Common myeloid progenitor, CD34-positive (primary cell): ENCODE results near the gene TPPP.

Source experiments
- CTCF ChIA-PET: fragments of 350-600 bp; sonication (Branson Sonifier 250); formaldehyde crosslinking; loops from one replicate; lab custom pipeline; 2021; ENCODE audit warnings: antibody characterized with exemption; lab: Charles Lee
- POLR2A ChIA-PET: fragments of 350-600 bp; sonication (Branson Sonifier 250); formaldehyde crosslinking; loops from one replicate; lab custom pipeline; 2021; ENCODE audit warnings: antibody characterized with exemption; lab: Charles Lee
- DNase-seq, 3 donors: peaks; one replicate each; pipeline versions ENCODE4 v3.0.0 to v3.0.0-alpha.2; 2013
- H3K27ac ChIP-seq, 2 experiments: 1 replicate in 1 of 2; 2 replicates in 1 of 2; pipeline ENCODE4 v1.7.0; 2013; ENCODE audit warnings: inconsistent platforms in 2 of 2, low read length in 2 of 2, mild to moderate bottlenecking in 2 of 2, low read depth in 1 of 2, moderate library complexity in 1 of 2; ENCODE audit not compliant: severe bottlenecking in 2 of 2, insufficient read depth in 1 of 2, poor library complexity in 1 of 2
- H3K27me3 ChIP-seq, 5 experiments: replicated peaks in 2 of 5; 1 replicate in 3 of 5; 2 replicates in 2 of 5; pipeline versions ENCODE4 v1.6.1 to v1.7.0; 2013; ENCODE audit warnings: low read length in 4 of 5, mild to moderate bottlenecking in 2 of 5, moderate library complexity in 2 of 5, inconsistent platforms in 1 of 5; ENCODE audit not compliant: insufficient read depth in 5 of 5, control insufficient read depth in 4 of 5
- H3K36me3 ChIP-seq, 4 experiments: 1 replicate in 2 of 4; 2 replicates in 2 of 4; pipeline versions ENCODE4 v1.6.1 to v1.7.0; 2013; ENCODE audit warnings: low read length in 3 of 4, control low read depth in 1 of 4, mild to moderate bottlenecking in 1 of 4; ENCODE audit not compliant: control insufficient read depth in 4 of 4, insufficient read depth in 4 of 4
- H3K4me1 ChIP-seq, 4 experiments: 1 replicate in 3 of 4; 2 replicates in 1 of 4; pipeline versions ENCODE4 v1.6.1 to v1.7.1; 2013; ENCODE audit warnings: low read length in 3 of 4, mild to moderate bottlenecking in 3 of 4, control low read depth in 1 of 4, inconsistent platforms in 1 of 4, moderate library complexity in 1 of 4; ENCODE audit not compliant: control insufficient read depth in 4 of 4, insufficient read depth in 4 of 4; ENCODE audit errors: control extremely low read depth in 1 of 4
- H3K4me3 ChIP-seq, 7 experiments: 1 replicate in 4 of 7; 2 replicates in 3 of 7; pipeline versions ENCODE4 v1.5.1 to v1.7.0; 2013; ENCODE audit warnings: mild to moderate bottlenecking in 7 of 7, low read length in 6 of 7, moderate library complexity in 6 of 7, inconsistent platforms in 2 of 7, low read depth in 2 of 7, control low read depth in 1 of 7; ENCODE audit not compliant: insufficient read depth in 4 of 7, control insufficient read depth in 1 of 7; ENCODE audit errors: extremely low read depth in 1 of 7
- H3K9me3 ChIP-seq, 5 experiments: 1 replicate in 4 of 5; 2 replicates in 1 of 5; pipeline versions ENCODE4 v1.6.1 to v1.7.1; 2013; ENCODE audit warnings: low read length in 4 of 5, mild to moderate bottlenecking in 2 of 5, inconsistent platforms in 1 of 5, low read depth in 1 of 5, moderate library complexity in 1 of 5; ENCODE audit not compliant: control insufficient read depth in 4 of 5, insufficient read depth in 2 of 5; ENCODE audit errors: control extremely low read depth in 1 of 5
- WGBS: methylation state at CpG from one replicate; pipeline ENCODE4 v1.1.5; 2013; ENCODE audit not compliant: insufficient coverage; 5-methylcytosine and 5-hydroxymethylcytosine counted together

The TPPP gene

DNA sequence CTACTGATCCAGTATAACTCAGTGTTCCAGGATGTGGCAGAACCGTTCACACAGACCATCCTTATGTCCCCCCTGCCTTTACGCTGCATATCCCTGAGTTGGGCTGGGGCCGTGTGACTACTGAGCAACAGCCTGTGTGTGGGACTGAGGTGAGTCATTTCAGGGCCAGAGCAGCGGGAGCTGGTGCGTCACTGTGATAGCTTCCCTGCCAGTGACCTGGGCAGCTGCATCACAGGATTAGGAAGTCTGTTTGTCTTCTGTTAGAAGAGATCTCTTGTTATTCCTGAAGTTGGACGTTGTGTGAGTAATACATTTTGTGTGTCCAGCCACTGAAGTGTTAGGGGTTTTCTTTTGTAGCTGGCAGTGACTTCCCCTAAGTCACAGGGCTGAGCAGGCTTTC, 35.6 kb downstream of the TPPP start:
- WGBS, result 96% methylated on average over 4 of the region's 6 CpGs
- H3K4me1 ChIP-seq, result no peaks in the 10 kb centered on the region
- peaks cover 9 to 58% (median 45%) of the 10 kb centered on the region in 4 experiments for H3K36me3 ChIP-seq
- H3K4me3 ChIP-seq, result no peak overlapping the region
- H3K9me3 ChIP-seq, result peaks cover 0 to 13% (median 5%) of the 10 kb centered on the region in 5 experiments
- ChIA-PET CTCF (interaction anchor here (1.3 to 3.1 kb wide), 2 partner anchors 10 to 12 kb away, joined by 3 to 13 read pairs; no protein-coding TSS in a partner anchor), POLR2A (no interaction called here)
- no peak for DNase-seq
- no peaks in the 10 kb centered on the region for H3K27me3 ChIP-seq
- H3K27ac ChIP-seq, result no peak overlapping the region

DNA sequence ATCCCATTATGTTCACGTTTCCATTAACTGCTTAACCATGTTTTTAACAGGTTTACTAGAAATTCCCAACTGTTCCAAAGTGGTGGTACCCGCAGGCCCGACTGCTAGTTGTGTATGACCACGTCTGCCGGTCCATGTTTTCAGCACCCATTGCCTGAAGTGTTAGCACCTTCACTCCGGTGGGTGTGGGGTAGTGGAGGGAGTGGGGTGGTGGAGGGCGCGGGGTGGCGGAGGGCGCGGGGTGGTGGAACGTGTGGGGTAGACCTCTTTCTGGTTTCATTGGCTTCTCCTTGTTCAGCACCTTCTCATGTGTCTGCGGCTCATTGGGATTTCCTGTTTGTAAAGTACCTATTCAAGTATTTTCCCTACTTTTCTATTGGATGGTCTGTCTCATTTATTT, 37.7 kb downstream of the TPPP start:
- H3K36me3 ChIP-seq, result peaks cover 9 to 51% (median 44%) of the 10 kb centered on the region in 4 experiments
- no peak overlapping the region for H3K4me3 ChIP-seq
- no peak overlapping the region for H3K27ac ChIP-seq
- POLR2A ChIA-PET, result no interaction called here
- DNase-seq, result no peak
- peaks cover 0 to 13% (median 3%) of the 10 kb centered on the region in 5 experiments for H3K9me3 ChIP-seq
- 100% methylated on average over 3 of the region's 13 CpGs for WGBS
- H3K27me3 ChIP-seq, result no peaks in the 10 kb centered on the region
- no peaks in the 10 kb centered on the region for H3K4me1 ChIP-seq
- CTCF ChIA-PET, result interaction anchor here (1.7 to 3.1 kb wide), 2 partner anchors 14 to 16 kb away, joined by 4 to 13 read pairs; no protein-coding TSS in a partner anchor

DNA sequence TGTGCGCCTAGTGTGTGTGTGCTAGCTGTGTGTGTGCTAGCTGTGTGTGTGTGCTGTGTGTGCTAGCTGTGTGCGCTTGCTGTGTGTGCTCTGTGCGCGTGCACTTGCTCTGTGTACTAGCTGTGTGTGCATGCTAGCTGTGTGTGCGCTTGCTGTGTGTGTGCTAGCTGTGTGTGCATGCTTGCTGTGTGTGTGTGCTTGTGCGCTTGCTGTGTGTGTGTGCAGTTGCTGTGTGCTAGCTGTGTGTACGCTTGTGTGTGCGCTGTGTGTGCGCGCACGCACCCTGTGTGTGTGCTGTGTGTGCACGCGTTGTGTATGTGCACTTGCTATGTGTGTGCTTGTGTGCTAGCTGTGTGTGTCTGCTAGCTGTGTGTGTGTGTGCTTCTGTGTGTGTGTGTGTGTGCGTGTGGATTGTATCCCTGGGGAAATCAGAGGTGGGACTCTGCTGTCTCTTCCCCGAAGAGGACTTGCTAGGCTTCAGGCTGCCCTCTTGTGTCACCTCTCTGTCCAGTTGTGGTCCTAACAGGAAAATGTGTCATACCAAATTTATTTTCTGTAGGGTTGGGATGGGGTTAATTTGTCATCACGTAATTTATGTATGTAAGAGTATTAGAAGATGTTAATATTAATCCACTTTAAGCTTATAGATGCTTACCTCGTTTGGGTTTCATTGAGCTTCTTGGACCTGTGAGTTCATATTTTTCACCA, 38.9 kb downstream of the TPPP start:
- DNase-seq, result no peak
- Histone ChIP-seq H3K36me3 (peaks cover 5 to 40% (median 35%) of the 10 kb centered on the region in 4 experiments), H3K4me1 (no peaks in the 10 kb centered on the region), H3K27me3 (no peaks in the 10 kb centered on the region), H3K27ac (no peak overlapping the region), H3K4me3 (no peak overlapping the region), H3K9me3 (peaks cover 0 to 13% (median 2%) of the 10 kb centered on the region in 5 experiments)
- ChIA-PET POLR2A (no interaction called here), CTCF (interaction anchor here (0.8 to 1.7 kb wide), 3 partner anchors 12 to 17 kb away, joined by 3 to 6 read pairs (median 4); no protein-coding TSS in a partner anchor)
- WGBS, result 98% methylated on average over 7 of the region's 17 CpGs

DNA sequence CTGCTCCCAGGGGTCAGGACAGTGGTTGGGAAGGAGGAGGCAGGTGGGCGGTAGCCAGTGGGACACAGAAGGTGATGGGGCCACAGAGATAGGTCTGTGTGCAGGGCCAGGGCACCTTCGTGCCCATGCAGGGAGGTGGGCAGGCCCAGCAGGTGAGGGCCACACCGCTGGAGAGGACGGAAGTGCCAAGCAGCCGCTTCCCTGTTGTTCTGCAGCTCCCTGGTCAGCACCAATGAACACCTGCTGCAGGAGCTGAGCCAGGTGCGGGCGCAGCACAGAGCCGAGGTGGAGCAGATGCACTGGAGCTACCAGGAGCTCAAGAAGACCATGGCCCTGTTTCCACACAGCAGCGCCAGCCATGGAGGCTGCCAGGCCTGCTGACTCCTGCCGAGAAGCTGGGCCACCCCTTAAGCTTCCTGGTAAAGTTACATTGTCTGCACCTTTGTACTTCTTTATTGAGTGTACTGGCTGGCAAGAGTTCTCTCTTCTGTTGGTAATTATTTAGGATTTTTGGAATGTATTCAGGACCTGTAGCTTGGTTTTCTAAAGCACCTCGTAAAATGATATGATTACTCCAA, 40.3 kb downstream of the TPPP start:
- 96% methylated on average over 10 of the region's 11 CpGs for WGBS

DNA sequence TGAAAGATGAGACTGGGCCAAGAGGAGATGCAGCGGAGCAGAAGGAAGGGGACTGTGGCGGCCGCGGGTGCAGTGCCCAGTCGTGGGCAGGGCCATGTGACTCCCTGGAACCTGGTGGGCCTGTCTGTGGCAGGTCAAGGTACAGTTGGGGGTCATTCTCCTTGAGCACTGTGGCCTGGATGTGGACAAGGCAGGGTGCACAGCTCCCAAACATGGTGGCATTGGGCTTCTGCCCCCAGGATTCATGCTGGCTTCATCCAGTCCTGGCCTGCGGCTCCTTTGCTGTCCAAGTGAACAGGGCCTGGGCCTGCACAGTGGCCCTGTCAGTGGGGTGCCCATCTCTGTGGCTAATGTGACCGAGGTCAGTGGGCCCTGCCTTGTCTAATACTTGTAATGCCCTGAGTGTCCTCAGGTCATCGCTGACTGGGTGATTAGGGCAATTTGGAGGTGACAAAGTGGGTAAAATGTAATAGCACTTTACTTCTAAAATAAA, 41.1 kb downstream of the TPPP start:
- 97% methylated on average over 6 of the region's 8 CpGs for WGBS
- Histone ChIP-seq H3K27ac (no peak overlapping the region), H3K9me3 (peaks cover 0 to 1% (median 0%) of the 10 kb centered on the region in 5 experiments), H3K4me3 (no peak overlapping the region), H3K27me3 (no peaks in the 10 kb centered on the region), H3K36me3 (peaks cover 4 to 36% (median 24%) of the 10 kb centered on the region in 4 experiments), H3K4me1 (no peaks in the 10 kb centered on the region)
- DNase-seq, result no peak
- ChIA-PET POLR2A (no interaction called here), CTCF (interaction anchor here (1.5 to 1.6 kb wide), 2 partner anchors 15 to 17 kb away, joined by 3 to 6 read pairs; no protein-coding TSS in a partner anchor)

More for the DNA sequence above, 40.3 kb downstream of the TPPP start:
- Histone ChIP-seq H3K27ac (no peak overlapping the region), H3K27me3 (no peaks in the 10 kb centered on the region), H3K36me3 (peaks cover 5 to 35% (median 28%) of the 10 kb centered on the region in 4 experiments), H3K4me3 (no peak overlapping the region), H3K4me1 (no peaks in the 10 kb centered on the region), H3K9me3 (peaks cover 0 to 8% (median 2%) of the 10 kb centered on the region in 5 experiments)
- no peak for DNase-seq
- POLR2A ChIA-PET, result no interaction called here
- CTCF ChIA-PET, result interaction anchor here (1.0 to 1.6 kb wide), 3 partner anchors 14 to 242 kb away, joined by 3 to 6 read pairs (median 3); no protein-coding TSS in a partner anchor

DNA sequence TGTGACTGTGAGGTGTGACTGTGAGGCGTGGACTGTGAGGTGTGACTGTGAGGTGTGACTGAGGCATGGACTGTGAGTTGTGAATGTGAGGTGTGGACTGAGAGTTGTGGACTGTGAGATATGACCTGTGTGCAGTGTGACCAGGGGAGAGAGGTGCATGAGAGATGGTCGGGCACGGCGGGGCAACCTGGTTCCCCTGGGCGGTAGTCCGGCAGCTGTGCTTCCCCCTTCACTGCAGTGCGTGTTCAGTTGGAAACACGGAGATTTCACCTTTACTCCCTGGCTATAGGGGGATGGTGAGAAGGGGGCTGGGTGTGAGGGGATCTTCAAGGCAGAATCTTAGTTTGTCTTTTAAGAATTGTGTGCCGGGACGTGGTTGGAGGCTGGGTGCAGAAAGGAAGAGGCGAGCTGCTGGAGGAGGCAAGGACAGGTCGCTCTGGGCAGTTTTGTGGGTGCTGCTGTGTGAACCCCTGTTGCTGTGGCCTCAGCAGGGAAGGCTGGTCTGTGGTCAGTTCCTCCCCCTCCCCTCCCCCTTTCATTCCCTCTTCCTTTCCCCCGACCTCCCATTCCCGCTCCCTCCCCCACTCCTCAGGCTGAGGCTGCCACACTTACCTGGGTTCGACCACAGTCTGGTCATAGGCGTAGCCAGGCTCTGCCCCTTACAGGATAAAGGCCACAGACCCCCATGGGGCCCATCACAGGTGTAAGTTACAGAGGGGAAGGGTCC, 41.7 kb downstream of the TPPP start:
- DNase-seq, result no peak
- Histone ChIP-seq H3K27me3 (no peaks in the 10 kb centered on the region), H3K4me3 (no peak overlapping the region), H3K27ac (no peak overlapping the region), H3K4me1 (no peaks in the 10 kb centered on the region), H3K36me3 (peaks cover 8 to 40% (median 27%) of the 10 kb centered on the region in 4 experiments), H3K9me3 (no peaks in the 10 kb centered on the region)
- POLR2A ChIA-PET, result no interaction called here
- 96% methylated on average over 6 of the region's 16 CpGs for WGBS
- CTCF ChIA-PET, result interaction anchor here (1.5 kb wide), 1 partner anchor 18 kb away, joined by 3 read pairs; no protein-coding TSS in a partner anchor
